AG09319 (cell line): ENCODE results near the gene MEGF10.

Source experiments
- DNase-seq: peaks from one replicate; pipeline ENCODE4 v3.0.0-alpha.2; 2010; ENCODE audit warnings: low read depth; ENCODE audit errors: extremely low read depth
- TF ChIP-seq, protein P1 (sequence below): IDR thresholded peaks from 2 replicates; pipeline ENCODE4 v1.5.1; 2011; ENCODE audit warnings: low read depth, mild to moderate bottlenecking, inconsistent platforms, low read length, moderate library complexity

The MEGF10 gene

DNA sequence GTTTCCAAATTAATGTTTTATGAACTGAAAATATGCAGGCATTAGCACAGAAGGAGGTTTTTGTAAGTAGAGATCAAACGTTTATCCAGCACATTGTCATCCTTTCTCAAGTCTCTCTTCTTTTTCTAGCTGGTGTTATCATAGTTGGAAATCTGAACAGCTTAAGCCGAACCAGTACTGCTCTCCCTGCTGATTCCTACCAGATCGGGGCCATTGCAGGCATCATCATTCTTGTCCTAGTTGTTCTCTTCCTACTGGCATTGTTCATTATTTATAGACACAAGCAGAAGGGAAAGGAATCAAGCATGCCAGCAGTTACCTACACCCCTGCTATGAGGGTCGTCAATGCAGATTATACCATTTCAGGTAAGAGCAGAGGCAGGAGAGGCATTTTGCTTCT, 154.7 kb downstream of the MEGF10 start:
- DNase-seq: no peak
- TF ChIP-seq, protein P1, sequence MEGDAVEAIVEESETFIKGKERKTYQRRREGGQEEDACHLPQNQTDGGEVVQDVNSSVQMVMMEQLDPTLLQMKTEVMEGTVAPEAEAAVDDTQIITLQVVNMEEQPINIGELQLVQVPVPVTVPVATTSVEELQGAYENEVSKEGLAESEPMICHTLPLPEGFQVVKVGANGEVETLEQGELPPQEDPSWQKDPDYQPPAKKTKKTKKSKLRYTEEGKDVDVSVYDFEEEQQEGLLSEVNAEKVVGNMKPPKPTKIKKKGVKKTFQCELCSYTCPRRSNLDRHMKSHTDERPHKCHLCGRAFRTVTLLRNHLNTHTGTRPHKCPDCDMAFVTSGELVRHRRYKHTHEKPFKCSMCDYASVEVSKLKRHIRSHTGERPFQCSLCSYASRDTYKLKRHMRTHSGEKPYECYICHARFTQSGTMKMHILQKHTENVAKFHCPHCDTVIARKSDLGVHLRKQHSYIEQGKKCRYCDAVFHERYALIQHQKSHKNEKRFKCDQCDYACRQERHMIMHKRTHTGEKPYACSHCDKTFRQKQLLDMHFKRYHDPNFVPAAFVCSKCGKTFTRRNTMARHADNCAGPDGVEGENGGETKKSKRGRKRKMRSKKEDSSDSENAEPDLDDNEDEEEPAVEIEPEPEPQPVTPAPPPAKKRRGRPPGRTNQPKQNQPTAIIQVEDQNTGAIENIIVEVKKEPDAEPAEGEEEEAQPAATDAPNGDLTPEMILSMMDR: no peak

DNA sequence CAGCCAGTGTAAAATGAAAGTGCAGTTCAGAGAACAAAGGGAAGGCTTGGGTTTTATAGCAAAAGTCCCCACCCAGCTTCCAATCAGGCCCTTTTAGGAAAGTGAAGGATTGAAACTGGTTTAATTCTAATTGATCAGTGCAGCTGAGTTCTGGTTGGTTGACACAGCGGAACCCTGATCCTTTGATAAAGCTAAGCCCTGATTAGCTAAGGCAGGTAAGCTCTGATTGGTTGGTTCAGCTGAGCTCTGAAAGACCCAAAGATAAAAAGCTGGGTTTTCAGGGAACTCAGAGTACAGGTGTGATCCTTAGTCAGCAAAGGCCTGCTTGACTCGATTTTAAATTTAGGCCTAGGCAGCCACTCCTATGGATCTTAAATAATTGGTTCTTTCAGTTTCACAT, 156.0 kb downstream of the MEGF10 start:
- no peak for DNase-seq
- TF ChIP-seq, protein P1: no peak

DNA sequence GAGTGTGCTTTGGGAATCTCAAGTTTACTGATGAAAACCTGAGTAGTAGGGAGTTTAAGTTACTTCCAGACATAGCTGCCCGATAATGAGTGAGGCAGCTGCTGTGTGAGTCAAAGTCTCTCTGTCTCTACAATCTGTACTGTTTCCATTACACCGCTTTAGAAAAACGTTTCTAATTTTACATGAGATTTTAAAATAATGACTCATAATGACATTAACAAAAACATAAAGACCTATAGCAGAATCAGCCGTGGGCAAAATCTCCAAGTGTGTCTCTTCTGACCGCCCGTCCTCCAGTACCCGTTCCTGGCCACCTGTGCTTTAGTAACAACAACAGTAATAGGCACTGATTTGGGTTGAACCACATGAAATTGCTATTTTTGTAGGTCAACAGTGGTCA, 157.2 kb downstream of the MEGF10 start:
- TF ChIP-seq, protein P1: no peak

DNA sequence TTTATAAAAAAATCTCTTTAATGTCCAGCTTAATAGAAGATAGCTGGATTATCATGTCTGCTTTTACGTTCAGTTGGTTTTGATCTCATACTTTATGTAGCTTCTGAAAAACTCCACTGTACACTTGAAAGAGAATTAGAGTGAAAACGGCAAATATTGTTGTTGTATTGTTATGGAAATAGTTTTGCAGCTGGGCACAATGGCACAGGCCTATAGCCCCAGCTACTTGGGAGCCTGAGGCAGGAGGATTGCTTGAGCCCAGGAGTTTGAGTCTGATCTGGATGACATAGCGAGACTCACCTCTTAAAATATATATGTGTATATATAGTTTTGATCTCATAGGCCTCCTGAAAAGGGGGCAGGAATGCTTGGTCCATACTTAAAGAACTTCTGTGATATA, 159.4 kb downstream of the MEGF10 start:
- TF ChIP-seq, protein P1: no peak

More for the DNA sequence above, 157.2 kb downstream of the MEGF10 start:
- DNase-seq: no peak

DNA sequence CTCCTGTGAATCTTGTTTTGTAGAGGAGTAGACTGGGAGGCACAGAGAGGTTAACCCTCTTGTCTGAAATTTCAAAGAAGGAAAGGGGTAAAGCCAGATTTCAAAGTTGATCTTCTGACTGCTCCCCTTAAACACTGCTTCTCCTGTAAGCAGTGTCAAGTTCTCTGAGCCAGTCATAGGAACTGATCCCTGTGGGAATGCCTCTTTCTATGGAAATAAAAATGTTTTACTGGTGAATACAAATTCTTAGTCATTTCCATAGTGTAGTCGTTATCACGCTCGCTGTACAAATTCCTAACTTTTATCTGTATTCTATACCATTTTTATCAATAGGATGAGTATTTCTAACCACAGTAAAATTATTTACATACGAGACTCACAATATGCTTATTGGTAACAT, 160.5 kb downstream of the MEGF10 start:
- TF ChIP-seq, protein P1: no peak
- DNase-seq: no peak

More for the DNA sequence above, 159.4 kb downstream of the MEGF10 start:
- no peak for DNase-seq

DNA sequence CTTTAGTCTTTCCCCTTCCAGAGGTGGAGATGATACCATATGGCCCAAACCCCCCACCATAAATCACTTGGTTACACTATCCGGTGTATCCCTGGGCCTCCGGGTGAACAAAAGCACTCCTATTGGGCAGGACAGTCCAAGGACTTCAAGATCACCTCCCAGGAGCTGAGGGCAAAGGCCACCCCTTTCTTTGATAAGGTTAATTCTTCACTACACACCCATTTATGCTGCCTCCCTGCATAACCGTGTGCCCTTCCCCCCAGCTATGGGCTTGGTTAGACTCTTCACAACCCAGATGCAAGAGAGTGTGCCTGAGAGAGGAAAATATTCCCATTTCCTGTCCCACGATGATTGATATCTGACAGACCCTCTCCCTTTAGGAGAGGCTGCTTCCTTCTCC, 162.0 kb downstream of the MEGF10 start:
- TF ChIP-seq, protein P1: no peak
- DNase-seq: no peak

DNA sequence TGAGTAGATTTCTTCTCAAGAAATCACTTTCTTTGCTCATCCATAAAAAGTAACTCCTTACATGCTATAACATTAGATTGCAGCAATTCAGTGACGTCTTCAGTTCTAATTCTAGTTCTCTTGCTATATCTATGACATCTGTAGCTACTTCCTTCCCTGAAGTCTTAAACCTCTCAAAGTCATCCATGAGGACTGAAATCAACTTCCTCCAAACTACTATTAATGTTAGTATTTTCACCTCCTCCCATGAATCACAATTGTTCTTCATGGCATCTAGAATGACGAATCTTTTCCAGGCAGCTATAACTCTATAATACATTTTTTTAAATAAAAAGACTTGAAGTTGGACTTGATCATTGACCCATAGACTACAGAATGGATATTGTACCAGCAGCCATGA, 180.6 kb downstream of the MEGF10 start:
- DNase-seq: no peak
- TF ChIP-seq, protein P1: no peak

DNA sequence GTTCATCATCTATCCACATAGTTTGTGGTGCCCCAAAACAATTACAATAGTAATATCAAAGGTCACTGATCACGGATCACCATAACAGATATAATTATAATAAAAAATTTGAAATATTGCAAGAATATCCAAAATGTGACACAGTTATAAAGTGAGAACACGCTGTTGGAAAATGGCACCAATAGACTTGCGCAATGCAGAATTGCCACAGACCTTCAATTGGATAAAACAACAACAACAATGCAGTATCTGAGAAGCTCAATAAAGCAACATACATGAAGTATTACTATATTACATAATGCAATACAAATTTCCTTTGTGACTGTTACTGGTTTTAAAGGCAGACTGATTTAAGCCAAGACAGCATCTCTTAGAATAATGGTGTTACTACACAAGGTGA, 182.1 kb downstream of the MEGF10 start:
- no peak for DNase-seq
- TF ChIP-seq, protein P1: no peak
